PC-3 (cell line): ENCODE data around the gene ZNF236. TPM values are rescaled to one million over a fixed set of nuclear protein-coding genes. Genes with fewer than 3 reads are reported as not detected.

Experiments
- ATAC-seq: fragments of 200-7000 bp; cut with Tn5 transposase; 2 replicates; pipeline ENCODE4 v1.9.1; 2020; ENCODE audit warnings: mild to moderate bottlenecking, moderate library complexity
- BruUV-seq: library from RNA; stranded (reverse); fragments of 400-500 nt; replicated peaks from 2 replicates; lab custom pipeline; 2021; lab: Mats Ljungman, UMichigan
- CTCF ChIA-PET: fragments of 300-600 bp; sonication (Branson Sonifier 250); formaldehyde crosslinking; loops from one replicate; lab custom pipeline; 2022; ENCODE audit warnings: antibody characterized with exemption; lab: Charles Lee
- POLR2A ChIA-PET: fragments of 300-600 bp; sonication (Branson Sonifier 250); formaldehyde crosslinking; loops from one replicate; lab custom pipeline; 2022; ENCODE audit warnings: antibody characterized with exemption; ENCODE audit not compliant: unreplicated experiment; lab: Charles Lee
- DNase-seq: peaks from one replicate; pipeline ENCODE4 v3.0.0-alpha.2; 2015
- H2AFZ ChIP-seq: fragments of 300-600 bp; sonication (generic); 2 replicates; pipeline ENCODE4 v1.6.0; 2016; ENCODE audit warnings: antibody characterized with exemption, low read length
- H3F3A ChIP-seq: fragments of 300-600 bp; sonication (generic); one replicate; pipeline ENCODE4 v1.6.0; 2017; ENCODE audit warnings: antibody characterized with exemption, low read length, control low read depth, mild to moderate bottlenecking; ENCODE audit not compliant: unreplicated experiment
- H3K27ac ChIP-seq: fragments of 300-600 bp; sonication (generic); 2 replicates; pipeline ENCODE4 v1.5.1; 2016; ENCODE audit warnings: mild to moderate bottlenecking, low read length
- H3K27me3 ChIP-seq: fragments of 300-600 bp; sonication (generic); 2 replicates; pipeline ENCODE4 v1.6.1; 2016; ENCODE audit warnings: low read length, mixed read lengths
- H3K36me3 ChIP-seq: fragments of 300-600 bp; sonication (generic); 2 replicates; pipeline ENCODE4 v1.6.1; 2016; ENCODE audit warnings: low read depth, mixed run types, low read length, mixed read lengths
- H3K4me1 ChIP-seq: fragments of 300-600 bp; sonication (generic); 2 replicates; pipeline ENCODE4 v1.5.1; 2016; ENCODE audit warnings: low read length; ENCODE audit not compliant: insufficient read depth
- H3K4me2 ChIP-seq: fragments of 300-600 bp; sonication (generic); 2 replicates; pipeline ENCODE4 v1.6.0; 2016; ENCODE audit warnings: low read length
- H3K4me3 ChIP-seq: fragments of 300-600 bp; sonication (generic); 2 replicates; pipeline ENCODE4 v1.5.1; 2016; ENCODE audit warnings: mild to moderate bottlenecking, low read length, mixed read lengths
- H3K79me2 ChIP-seq: fragments of 300-600 bp; sonication (generic); 2 replicates; pipeline ENCODE4 v1.6.1; 2017; ENCODE audit warnings: low read length, mixed read lengths
- H3K9ac ChIP-seq: fragments of 300-600 bp; sonication (generic); 2 replicates; pipeline ENCODE4 v1.6.0; 2016; ENCODE audit warnings: mild to moderate bottlenecking, low read length
- H3K9me2 ChIP-seq: fragments of 300-600 bp; sonication (generic); replicated peaks from 2 replicates; pipeline ENCODE4 v1.6.1; 2016; ENCODE audit warnings: mixed run types, low read length, mixed read lengths
- H3K9me3 ChIP-seq: fragments of 300-600 bp; sonication (generic); 2 replicates; pipeline ENCODE4 v1.6.1; 2016; ENCODE audit warnings: low read length, mixed read lengths
- H4K20me1 ChIP-seq: fragments of 300-600 bp; sonication (generic); 2 replicates; pipeline ENCODE4 v1.6.1; 2016; ENCODE audit warnings: low read length, mixed read lengths
- EZH2 ChIP-seq: fragments of 300-600 bp; sonication (generic); IDR thresholded peaks from one replicate; pipeline ENCODE4 v1.6.1; 2017; ENCODE audit warnings: antibody characterized with exemption, mild to moderate bottlenecking, low read length; ENCODE audit not compliant: unreplicated experiment
- EZH2phosphoT487 ChIP-seq: fragments of 300-600 bp; sonication (generic); IDR thresholded peaks from 2 replicates; pipeline ENCODE4 v1.6.1; 2018; ENCODE audit warnings: mild to moderate bottlenecking, antibody characterized with exemption, low read length, borderline replicate concordance
- intact Hi-C: fragments of 100-400 bp; cut with micrococcal nuclease; formaldehyde crosslinking; loops from 2 replicates; pipeline ENCODE4 v1.9.0; 2023
- total RNA-seq: library from RNA; depleted of rRNA; stranded (reverse); fragments of >200 nt; gene quantifications from 2 replicates; pipeline ENCODE4 v1.2.3, GENCODE V29; 2014
- TF ChIP-seq, protein P1 (sequence below): fragments of 300-600 bp; sonication (generic); conservative IDR thresholded peaks from 2 replicates; pipeline ENCODE4 v1.5.1; 2017; ENCODE audit warnings: antibody characterized with exemption, low read depth, mild to moderate bottlenecking, low read length

Gene ZNF236
- total RNA-seq, 1 experiment from 2014 or later = 7.7 TPM

DNA sequence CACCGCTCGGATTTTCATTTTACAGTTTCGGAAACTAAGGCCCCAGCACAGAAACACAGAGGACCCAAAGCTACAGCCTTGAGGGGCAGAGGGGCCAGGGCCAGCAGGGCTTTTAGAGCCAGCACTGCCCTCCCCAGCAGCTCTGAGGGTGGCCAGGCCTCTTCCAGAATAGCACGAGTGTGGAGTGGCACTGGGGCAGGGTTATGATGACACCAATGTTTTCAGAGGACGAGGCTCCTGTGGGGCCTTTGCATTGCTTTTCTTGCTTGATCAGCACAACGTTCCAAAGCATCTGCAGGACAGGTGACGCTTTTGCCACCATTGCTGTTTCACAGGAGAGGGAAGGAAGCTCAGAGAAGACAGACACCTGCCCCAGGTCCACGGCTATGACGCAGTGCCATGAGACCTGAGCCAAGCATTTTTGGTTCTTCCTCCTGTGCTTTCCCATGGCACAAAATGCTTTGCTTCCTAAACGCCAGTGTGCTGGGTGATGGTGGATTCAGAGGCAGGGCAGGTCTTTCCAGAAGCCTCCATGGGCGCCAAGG, 183.4 kb downstream of the ZNF236 start:
- Histone ChIP-seq H3K9me2 (no peaks in the 10 kb centered on the region), H3F3A (no peaks in the 10 kb centered on the region), H3K4me2 (no peak overlapping the region), H3K9me3 (no peaks in the 10 kb centered on the region), H3K27me3 (no peaks in the 10 kb centered on the region), H4K20me1 (no peaks in the 10 kb centered on the region), H3K27ac (no peak overlapping the region), H3K36me3 (no peaks in the 10 kb centered on the region), H2AFZ (no peak overlapping the region), H3K4me3 (no peak overlapping the region), H3K4me1 (0 out of 2 replicates have a peak, but pooled peaks cover 1% of the 10 kb centered on the region), H3K9ac (no peak overlapping the region), H3K79me2 (no peaks in the 10 kb centered on the region)
- ChIA-PET CTCF (no interaction called here), POLR2A (interaction anchor here (0.5 kb wide), 1 partner anchor 49 kb away, joined by 4 read pairs; no protein-coding TSS in a partner anchor)
- TF ChIP-seq, protein P1, sequence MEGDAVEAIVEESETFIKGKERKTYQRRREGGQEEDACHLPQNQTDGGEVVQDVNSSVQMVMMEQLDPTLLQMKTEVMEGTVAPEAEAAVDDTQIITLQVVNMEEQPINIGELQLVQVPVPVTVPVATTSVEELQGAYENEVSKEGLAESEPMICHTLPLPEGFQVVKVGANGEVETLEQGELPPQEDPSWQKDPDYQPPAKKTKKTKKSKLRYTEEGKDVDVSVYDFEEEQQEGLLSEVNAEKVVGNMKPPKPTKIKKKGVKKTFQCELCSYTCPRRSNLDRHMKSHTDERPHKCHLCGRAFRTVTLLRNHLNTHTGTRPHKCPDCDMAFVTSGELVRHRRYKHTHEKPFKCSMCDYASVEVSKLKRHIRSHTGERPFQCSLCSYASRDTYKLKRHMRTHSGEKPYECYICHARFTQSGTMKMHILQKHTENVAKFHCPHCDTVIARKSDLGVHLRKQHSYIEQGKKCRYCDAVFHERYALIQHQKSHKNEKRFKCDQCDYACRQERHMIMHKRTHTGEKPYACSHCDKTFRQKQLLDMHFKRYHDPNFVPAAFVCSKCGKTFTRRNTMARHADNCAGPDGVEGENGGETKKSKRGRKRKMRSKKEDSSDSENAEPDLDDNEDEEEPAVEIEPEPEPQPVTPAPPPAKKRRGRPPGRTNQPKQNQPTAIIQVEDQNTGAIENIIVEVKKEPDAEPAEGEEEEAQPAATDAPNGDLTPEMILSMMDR = no peak
- TF ChIP-seq EZH2phosphoT487 (no peak), EZH2 (no peak)
- no peak for ATAC-seq
- intact Hi-C loops = no loop called here
- no TSS peak for BruUV-seq
- DNase-seq = no peak

DNA sequence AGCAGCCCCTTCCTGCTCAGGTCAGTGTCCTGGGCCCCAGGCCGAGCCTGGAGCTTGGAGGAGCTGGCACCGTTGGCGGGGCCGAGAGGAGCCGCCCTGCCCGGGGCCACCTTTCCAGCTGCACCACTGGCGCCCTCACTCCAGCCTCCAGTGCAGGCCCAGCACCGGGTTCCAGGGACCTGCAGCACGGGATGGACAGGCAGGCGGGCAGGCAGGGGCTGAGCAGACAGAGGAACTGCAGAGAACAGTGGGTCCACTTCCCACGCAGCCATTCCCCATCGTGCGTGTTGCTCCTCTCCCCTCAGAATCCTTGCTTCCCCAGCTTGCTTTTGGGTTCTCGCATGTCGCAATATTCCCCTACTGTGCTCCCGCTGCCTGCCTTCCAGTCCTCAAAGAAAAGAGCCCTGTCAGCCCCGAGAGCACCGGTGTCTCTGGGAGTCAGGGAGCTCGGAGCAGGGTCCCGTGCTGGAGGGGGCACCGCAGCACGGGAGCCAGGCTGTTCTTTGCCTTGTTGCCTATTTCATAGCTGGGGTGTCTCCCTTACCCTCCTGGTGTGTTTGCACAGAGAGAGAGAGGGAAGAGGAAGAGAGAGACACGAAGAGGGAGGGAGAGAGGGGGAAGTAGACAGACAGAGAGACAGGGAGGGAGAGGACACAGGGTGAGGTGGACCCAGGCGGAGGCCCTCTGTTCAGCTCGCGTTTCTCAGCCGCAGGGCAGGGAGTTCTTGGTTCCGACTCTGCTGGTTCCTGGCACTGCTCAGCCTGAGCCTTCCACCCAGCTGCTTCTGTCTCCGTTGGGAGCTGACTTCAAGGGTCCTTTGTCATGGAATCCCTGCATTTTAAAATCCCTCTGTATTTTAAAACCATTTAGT, 184.2 kb downstream of the ZNF236 start:
- Histone ChIP-seq H3K4me3 (no peak overlapping the region), H3K4me1 (no peaks in the 10 kb centered on the region), H3K9ac (no peak overlapping the region), H3K79me2 (no peaks in the 10 kb centered on the region), H3K9me3 (no peaks in the 10 kb centered on the region), H2AFZ (no peak overlapping the region), H4K20me1 (no peaks in the 10 kb centered on the region), H3K27ac (no peak overlapping the region), H3K4me2 (no peak overlapping the region), H3F3A (no peaks in the 10 kb centered on the region), H3K36me3 (no peaks in the 10 kb centered on the region), H3K9me2 (no peaks in the 10 kb centered on the region), H3K27me3 (no peaks in the 10 kb centered on the region)
- no peak for TF ChIP-seq EZH2
- TF ChIP-seq EZH2phosphoT487 = no peak
- TF ChIP-seq, protein P1 = no peak
- intact Hi-C loops = no loop called here
- BruUV-seq = no TSS peak
- ChIA-PET CTCF (no interaction called here), POLR2A (interaction anchor here (0.5 kb wide), 1 partner anchor 48 kb away, joined by 4 read pairs; no protein-coding TSS in a partner anchor)
- DNase-seq = no peak
- ATAC-seq = no peak

DNA sequence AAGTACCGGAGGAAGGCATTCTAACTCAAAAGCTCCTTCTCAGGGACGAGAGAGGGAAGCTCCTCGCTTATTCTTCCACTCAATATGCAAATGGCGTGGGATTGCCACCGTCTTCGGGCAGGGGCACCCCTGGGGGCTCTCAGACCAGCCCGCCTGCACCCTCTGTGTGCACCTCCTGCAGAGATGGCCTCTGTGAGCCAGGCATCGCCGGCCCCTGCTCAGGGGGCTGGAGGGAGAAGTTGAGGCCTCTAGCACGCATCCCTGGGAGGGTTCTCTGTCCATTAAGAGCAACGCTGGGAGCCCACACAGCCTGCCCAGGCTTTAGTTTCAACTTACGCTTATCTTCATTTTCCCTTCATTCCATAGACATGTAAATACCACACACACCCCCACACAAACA, 184.9 kb downstream of the ZNF236 start:
- intact Hi-C loops = no loop called here
- Histone ChIP-seq H3K27ac (no peak overlapping the region), H3K9me2 (no peaks in the 10 kb centered on the region), H3F3A (no peaks in the 10 kb centered on the region), H3K4me3 (no peak overlapping the region), H3K4me1 (no peaks in the 10 kb centered on the region), H3K79me2 (no peaks in the 10 kb centered on the region), H2AFZ (no peak overlapping the region), H3K27me3 (no peaks in the 10 kb centered on the region), H3K36me3 (0 out of 2 replicates have a peak, but pooled peaks cover 3% of the 10 kb centered on the region), H3K4me2 (no peak overlapping the region), H3K9ac (no peak overlapping the region), H4K20me1 (no peaks in the 10 kb centered on the region), H3K9me3 (no peaks in the 10 kb centered on the region)
- CTCF ChIA-PET = no interaction called here
- ATAC-seq (no peak), DNase-seq (no peak)
- TF ChIP-seq, protein P1 = no peak
- TF ChIP-seq EZH2phosphoT487 = no peak
- TF ChIP-seq EZH2 = no peak
- BruUV-seq = no TSS peak
- POLR2A ChIA-PET = no interaction called here
